WERI-Rb-1 (cell line): ENCODE results near the gene SLC12A8.

ENCODE experiments used
- DNase-seq: peaks from one replicate; pipeline ENCODE4 v3.0.0-alpha.2; 2020
- H3K27ac ChIP-seq: fragments of 250-450 bp; sonication (Bioruptor Pico); 2 replicates; pipeline ENCODE4 v1.5.1; 2020; ENCODE audit warnings: mild to moderate bottlenecking, moderate library complexity
- H3K27me3 ChIP-seq: fragments of 250-450 bp; sonication (Bioruptor Pico); 2 replicates; pipeline ENCODE4 v1.5.1; 2021; ENCODE audit warnings: mild to moderate bottlenecking, low read depth, moderate library complexity; ENCODE audit not compliant: insufficient read depth, severe bottlenecking
- H3K36me3 ChIP-seq: fragments of 250-450 bp; sonication (Bioruptor Pico); 2 replicates; pipeline ENCODE4 v1.5.1; 2020; ENCODE audit warnings: mild to moderate bottlenecking, moderate library complexity
- H3K4me3 ChIP-seq: 2 replicates; pipeline ENCODE4 v1.5.1; 2011; ENCODE audit warnings: low read depth, mild to moderate bottlenecking, control low read depth, low read length
- H3K9me3 ChIP-seq: fragments of 250-450 bp; sonication (Bioruptor Pico); 2 replicates; pipeline ENCODE4 v1.5.1; 2021; ENCODE audit warnings: mild to moderate bottlenecking, moderate library complexity; ENCODE audit not compliant: severe bottlenecking
- CTCF ChIP-seq: IDR thresholded peaks from 2 replicates; pipeline ENCODE4 v1.5.1; 2011; ENCODE audit warnings: low read depth, mild to moderate bottlenecking, control low read depth, inconsistent platforms, low read length

Gene SLC12A8

DNA sequence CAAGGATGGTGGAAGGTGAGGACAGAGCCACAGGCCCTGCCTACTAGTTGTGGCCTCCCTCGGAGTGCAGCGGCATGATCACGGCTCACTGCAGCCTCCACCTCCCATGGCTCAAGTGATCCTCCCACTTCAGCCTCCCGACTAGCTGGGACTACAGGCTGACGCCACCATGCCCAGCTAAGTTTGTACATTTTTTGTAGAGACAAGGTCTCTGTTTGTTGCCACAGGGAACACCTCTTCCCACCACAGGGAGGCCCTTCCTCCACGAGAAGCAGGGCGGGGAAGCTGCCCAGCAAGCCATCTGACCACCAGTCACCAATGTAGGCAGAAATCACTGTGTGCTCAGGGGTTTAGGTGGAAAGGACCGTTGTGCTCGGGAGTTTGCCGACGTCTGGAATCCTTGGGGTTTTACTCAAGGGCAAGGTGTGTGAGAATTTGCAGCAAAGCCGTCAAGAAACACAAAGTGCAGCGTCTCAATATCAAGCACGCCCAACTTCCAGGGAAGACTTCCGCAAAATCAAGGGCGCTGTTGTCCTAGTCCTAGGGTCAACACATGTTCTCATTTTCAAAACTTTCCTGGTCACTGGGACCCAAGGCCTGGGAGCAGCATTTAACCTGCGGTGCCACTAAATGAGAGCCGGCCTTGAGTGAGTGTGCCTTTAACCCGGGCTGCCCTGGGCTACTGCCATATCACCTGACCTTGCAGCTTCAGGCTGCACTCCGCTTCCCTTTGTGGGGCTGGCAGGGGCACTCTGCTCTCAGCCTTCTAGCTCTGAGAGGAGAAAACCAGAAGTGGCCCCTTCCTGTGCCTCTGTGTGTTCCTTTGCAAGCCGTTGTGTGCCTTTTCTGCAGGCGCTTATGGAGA lies 65.7 kb downstream of the SLC12A8 start:
- Histone ChIP-seq H3K27ac (no peak overlapping the region), H3K36me3 (no peaks in the 10 kb centered on the region), H3K27me3 (no peaks in the 10 kb centered on the region), H3K9me3 (no peaks in the 10 kb centered on the region), H3K4me3 (no peak overlapping the region)
- TF ChIP-seq CTCF: no peak
- no peak for DNase-seq

DNA sequence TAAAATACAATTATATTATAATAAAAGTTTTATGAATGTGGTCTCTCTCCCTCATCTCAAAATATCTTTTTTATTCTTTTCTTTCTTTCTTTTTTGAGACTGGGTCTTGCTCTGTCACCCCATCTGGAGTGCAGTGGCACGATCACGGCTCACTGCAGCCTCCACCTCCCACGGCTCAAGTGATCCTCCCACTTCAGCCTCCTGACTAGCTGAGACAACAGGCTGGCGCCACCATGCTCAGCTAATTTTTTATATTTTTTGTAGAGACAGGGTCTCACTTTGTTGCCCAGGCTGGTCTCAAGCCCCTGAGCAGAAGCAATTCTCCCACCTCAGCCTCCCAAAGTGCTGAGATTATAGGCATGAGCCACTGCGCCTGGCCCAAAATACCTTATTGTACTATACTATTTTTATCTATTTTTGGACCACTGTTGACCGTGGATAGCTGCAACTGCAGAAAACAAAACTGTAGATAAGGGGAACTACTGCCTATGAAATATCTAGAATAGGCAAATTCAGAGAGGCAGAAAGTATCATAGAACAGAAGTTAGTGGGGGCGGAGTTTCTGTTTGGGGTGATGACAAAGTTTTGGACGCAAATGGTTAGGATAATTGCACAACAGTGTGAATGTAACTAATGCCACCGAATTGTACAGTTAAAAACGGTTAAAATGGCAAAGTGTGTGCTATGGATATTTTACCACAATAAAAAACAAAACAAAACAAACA lies 66.6 kb downstream of the SLC12A8 start:
- no peak for DNase-seq
- no peak overlapping the region for H3K4me3 ChIP-seq
- H3K9me3 ChIP-seq: no peaks in the 10 kb centered on the region
- no peaks in the 10 kb centered on the region for H3K36me3 ChIP-seq
- TF ChIP-seq CTCF: no peak
- no peak overlapping the region for H3K27ac ChIP-seq
- H3K27me3 ChIP-seq: no peaks in the 10 kb centered on the region

DNA sequence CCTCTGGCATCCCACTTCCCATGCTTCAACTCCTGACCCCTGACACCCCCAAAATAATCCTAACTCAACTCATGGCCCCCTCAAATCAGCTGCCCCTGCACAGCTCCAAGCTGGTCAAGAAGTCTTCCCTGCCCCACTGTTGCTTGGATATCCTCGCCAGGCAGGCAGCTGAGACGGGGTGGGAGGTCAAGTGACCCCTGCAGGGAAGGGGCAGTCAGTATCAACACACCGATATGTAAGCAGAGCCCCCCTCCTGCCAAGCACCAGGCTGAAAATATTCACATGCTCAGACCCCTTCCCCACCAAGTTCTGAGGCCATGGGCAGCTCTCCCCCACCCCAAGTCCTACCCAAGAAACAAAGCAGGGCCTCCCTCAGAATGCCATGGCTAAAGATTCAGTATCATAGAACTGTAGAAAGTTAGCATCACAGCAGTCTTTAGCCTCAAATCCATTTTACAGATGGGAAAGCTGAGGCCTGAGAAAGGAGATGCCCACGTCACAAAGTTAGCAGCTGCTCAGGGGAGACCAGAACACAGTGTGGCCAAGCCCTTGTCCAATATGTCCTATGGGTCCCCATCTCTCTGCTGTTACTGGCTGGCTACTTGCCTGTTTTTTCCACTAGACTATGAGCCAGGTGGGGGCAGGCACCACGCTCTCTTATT lies 67.8 kb downstream of the SLC12A8 start:
- no peak for DNase-seq
- Histone ChIP-seq H3K9me3 (no peaks in the 10 kb centered on the region), H3K4me3 (no peak overlapping the region), H3K27ac (no peak overlapping the region), H3K27me3 (no peaks in the 10 kb centered on the region), H3K36me3 (no peaks in the 10 kb centered on the region)
- TF ChIP-seq CTCF: no peak

DNA sequence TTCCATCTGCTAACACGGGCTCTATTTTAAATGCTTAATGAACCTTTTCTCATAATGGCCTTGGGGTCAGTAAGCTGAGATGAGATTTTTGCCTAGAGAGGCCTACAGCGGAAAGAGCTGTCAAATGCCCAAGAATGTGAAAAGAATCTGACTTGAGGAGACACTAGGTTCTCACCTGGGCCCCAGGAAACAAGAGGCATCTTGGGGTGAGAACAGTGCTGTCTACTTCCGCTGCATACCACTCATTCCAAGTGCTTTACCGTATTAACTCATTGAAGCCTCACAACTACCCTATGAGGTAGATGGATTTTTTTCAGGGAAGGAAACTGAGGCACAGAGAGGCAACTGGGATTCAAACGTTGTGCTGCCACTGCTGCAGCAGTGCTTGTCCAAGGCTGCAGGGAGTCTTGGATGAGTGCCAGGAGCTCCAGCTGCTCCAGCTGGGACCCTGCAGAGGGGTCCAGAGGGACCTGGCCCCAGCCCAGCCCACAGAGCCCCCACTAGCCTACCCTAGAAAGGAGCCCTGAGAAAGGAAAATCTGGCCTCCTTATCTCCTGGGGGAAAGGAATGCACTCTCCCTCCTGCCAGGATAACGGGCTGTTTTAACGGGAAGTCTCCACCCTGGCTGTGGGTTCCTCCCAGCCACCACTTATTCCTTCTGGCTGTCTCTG lies 68.4 kb downstream of the SLC12A8 start:
- Histone ChIP-seq H3K36me3 (no peaks in the 10 kb centered on the region), H3K9me3 (no peaks in the 10 kb centered on the region), H3K27me3 (no peaks in the 10 kb centered on the region), H3K4me3 (no peak overlapping the region), H3K27ac (no peak overlapping the region)
- no peak for DNase-seq
- TF ChIP-seq CTCF: no peak

DNA sequence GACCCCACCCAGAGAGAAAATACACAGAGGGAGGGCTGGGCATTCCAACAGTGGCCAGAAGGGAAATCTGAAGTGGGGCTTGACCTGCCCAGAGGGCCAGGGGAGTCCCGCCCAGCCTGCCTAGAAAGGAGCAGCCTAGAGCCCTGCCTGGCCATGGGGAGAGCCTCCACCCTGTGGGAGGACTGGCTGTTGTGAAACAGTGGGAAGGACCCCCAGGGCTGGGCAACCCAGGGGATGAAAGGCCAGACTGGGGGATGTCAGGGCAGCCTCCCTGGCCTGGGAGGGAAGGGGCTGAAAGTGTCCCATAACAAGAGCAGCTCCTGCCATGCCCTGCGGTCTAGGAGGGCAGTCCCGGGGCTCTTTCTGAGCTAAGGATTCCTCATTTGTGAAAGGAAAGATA lies 69.0 kb downstream of the SLC12A8 start:
- no peak for DNase-seq
- Histone ChIP-seq H3K36me3 (no peaks in the 10 kb centered on the region), H3K27ac (no peak overlapping the region), H3K9me3 (no peaks in the 10 kb centered on the region), H3K27me3 (no peaks in the 10 kb centered on the region), H3K4me3 (no peak overlapping the region)
- TF ChIP-seq CTCF: no peak
